Neuronal stem cell (in vitro differentiated cells): ENCODE results near the gene SULT1A1.
"Not testable (repeated sequence)": the region's sequence is repeated elsewhere in the genome, so short reads cannot be mapped to it uniquely, and the experiment has no call there.

ENCODE experiments used
- DNase-seq: peaks from one replicate; pipeline ENCODE4 v3.0.0-alpha.2; 2013; ENCODE audit warnings: low spot score
- H2AFZ ChIP-seq: one replicate; pipeline ENCODE4 v1.6.1; 2013; ENCODE audit warnings: mild to moderate bottlenecking, low read length, inconsistent platforms
- H2AK5ac ChIP-seq: 2 replicates; pipeline ENCODE4 v1.6.1; 2013; ENCODE audit warnings: low read depth, mild to moderate bottlenecking, inconsistent platforms, low read length, moderate library complexity, mixed read lengths
- H2BK120ac ChIP-seq: 2 replicates; pipeline ENCODE4 v1.6.1; 2013; ENCODE audit warnings: low read depth, mild to moderate bottlenecking, inconsistent platforms, low read length, moderate library complexity, mixed read lengths
- H2BK12ac ChIP-seq: one replicate; pipeline ENCODE4 v1.6.1; 2013; ENCODE audit warnings: low read length, inconsistent platforms
- H2BK15ac ChIP-seq: 2 replicates; pipeline ENCODE4 v1.6.1; 2013; ENCODE audit warnings: mild to moderate bottlenecking, low read length, inconsistent platforms, mixed read lengths
- H2BK5ac ChIP-seq: one replicate; pipeline ENCODE4 v1.6.1; 2013; ENCODE audit warnings: inconsistent platforms, mild to moderate bottlenecking, low read length, moderate library complexity
- H3K14ac ChIP-seq: one replicate; pipeline ENCODE4 v1.6.1; 2013; ENCODE audit warnings: low read length, inconsistent platforms
- H3K18ac ChIP-seq: 2 replicates; pipeline ENCODE4 v1.6.1; 2013; ENCODE audit warnings: low read length, inconsistent platforms
- H3K23ac ChIP-seq: 2 replicates; pipeline ENCODE4 v1.6.1; 2013; ENCODE audit warnings: low read depth, mild to moderate bottlenecking, mixed read lengths, low read length, inconsistent platforms; ENCODE audit not compliant: poor library complexity
- H3K27ac ChIP-seq: replicated peaks from 3 replicates; pipeline ENCODE4 v1.5.1; 2013; ENCODE audit warnings: low read length, inconsistent platforms
- H3K27me3 ChIP-seq, 3 experiments: 2 replicates each; pipeline ENCODE4 v1.6.1; 2013; ENCODE audit warnings: low read length in 3 of 3, mild to moderate bottlenecking in 2 of 3, inconsistent platforms in 1 of 3, low read depth in 1 of 3, mixed read lengths in 1 of 3, moderate library complexity in 1 of 3; ENCODE audit not compliant: control insufficient read depth in 3 of 3, insufficient read depth in 3 of 3
- H3K36me3 ChIP-seq, 2 donors: replicated peaks in 1 of 2; 2 replicates each; pipeline ENCODE4 v1.6.1; 2013; ENCODE audit warnings: low read length in 2 of 2; ENCODE audit not compliant: control insufficient read depth in 2 of 2, insufficient read depth in 2 of 2
- H3K4ac ChIP-seq: 2 replicates; pipeline ENCODE4 v1.6.1; 2013; ENCODE audit warnings: inconsistent platforms, mild to moderate bottlenecking, low read length, moderate library complexity
- H3K4me1 ChIP-seq, 2 donors: 1 replicate in 1 of 2; 2 replicates in 1 of 2; pipeline ENCODE4 v1.6.1; 2013; ENCODE audit warnings: low read length in 2 of 2, low read depth in 1 of 2; ENCODE audit not compliant: control insufficient read depth in 2 of 2, insufficient read depth in 1 of 2
- H3K4me2 ChIP-seq: one replicate; pipeline ENCODE4 v1.6.1; 2013; ENCODE audit warnings: mild to moderate bottlenecking, low read length, inconsistent platforms; ENCODE audit not compliant: insufficient read depth, poor library complexity, severe bottlenecking
- H3K4me3 ChIP-seq, 2 donors: 2 replicates each; pipeline ENCODE4 v1.5.1; 2013; ENCODE audit warnings: low read length in 2 of 2, mild to moderate bottlenecking in 2 of 2, inconsistent platforms in 1 of 2, moderate library complexity in 1 of 2
- H3K79me1 ChIP-seq: one replicate; pipeline ENCODE4 v1.6.1; 2013; ENCODE audit warnings: low read depth, mild to moderate bottlenecking, inconsistent platforms, low read length, moderate library complexity
- H3K9ac ChIP-seq: one replicate; pipeline ENCODE4 v1.6.1; 2013; ENCODE audit warnings: mild to moderate bottlenecking, low read depth, low read length, inconsistent platforms; ENCODE audit not compliant: poor library complexity
- H3K9me3 ChIP-seq, 2 donors: replicated peaks in 1 of 2; 2 replicates each; pipeline versions ENCODE3 to v1.6.1; 2013; ENCODE audit warnings: low read length in 2 of 2, mild to moderate bottlenecking in 2 of 2, inconsistent platforms in 1 of 2, low read depth in 1 of 2, mixed read lengths in 1 of 2, moderate library complexity in 1 of 2; ENCODE audit not compliant: control insufficient read depth in 2 of 2, insufficient read depth in 1 of 2
- H4K8ac ChIP-seq: one replicate; pipeline ENCODE4 v1.6.1; 2013; ENCODE audit warnings: low read depth, mild to moderate bottlenecking, inconsistent platforms, low read length, moderate library complexity
- H4K91ac ChIP-seq: one replicate; pipeline ENCODE4 v1.6.1; 2013; ENCODE audit warnings: low read length, low read depth, mild to moderate bottlenecking, inconsistent platforms; ENCODE audit not compliant: poor library complexity
- whole genome bisulfite sequencing, 2 donors: extraction: QIAGEN DNeasy Blood & Tissue Kit; methylation state at CpG; one replicate each; pipeline ENCODE4 v1.1.7; 2013; ENCODE audit warnings: missing lambda C conversion rate in 2 of 2, mixed read lengths in 1 of 2; ENCODE audit not compliant: insufficient read length in 2 of 2, insufficient replicate concordance in 1 of 2; ENCODE audit errors: extremely low coverage in 2 of 2; 5-methylcytosine and 5-hydroxymethylcytosine counted together

Gene SULT1A1

GRCh38 chr16:28566233-28566925, 43.5 kb downstream of the SULT1A1 start:
- not testable (repeated sequence) for H3K4me1 ChIP-seq, H3K14ac ChIP-seq, H3K36me3 ChIP-seq, H2BK120ac ChIP-seq, H4K91ac ChIP-seq, H4K8ac ChIP-seq, H3K79me1 ChIP-seq, H3K27me3 ChIP-seq, H3K4me3 ChIP-seq, DNase-seq, H2AK5ac ChIP-seq, H2BK12ac ChIP-seq, H3K9me3 ChIP-seq, H2BK15ac ChIP-seq, H3K4ac ChIP-seq, H3K18ac ChIP-seq, H3K27ac ChIP-seq, H3K9ac ChIP-seq, H2BK5ac ChIP-seq, H3K4me2 ChIP-seq, H3K23ac ChIP-seq, H2AFZ ChIP-seq
- no CpG with 5 or more reads among the region's 4 CpGs for WGBS, 2 donors

- no peak overlapping the region for H3K4ac ChIP-seq
- H3K14ac ChIP-seq, result no peak overlapping the region
- H3K79me1 ChIP-seq, result peaks cover 13% of the 10 kb centered on the region
- H3K4me2 ChIP-seq, result no peak overlapping the region
- H3K27me3 ChIP-seq, result no peaks in the 10 kb centered on the region
- no peak overlapping the region for H4K8ac ChIP-seq
- no CpG with 5 or more reads among the region's 6 CpGs for WGBS, 2 donors
- H2BK15ac ChIP-seq, result no peak overlapping the region
- H2BK5ac ChIP-seq, result no peak overlapping the region
- H3K9me3 ChIP-seq, result peaks cover 2 to 6% of the 10 kb centered on the region in 2 donors
- peaks cover 0 to 15% of the 10 kb centered on the region in 2 donors for H3K36me3 ChIP-seq
- DNase-seq, result no peak
- no peak overlapping the region for H3K18ac ChIP-seq
- no peak overlapping the region for H3K4me3 ChIP-seq
- no peak overlapping the region for H2BK120ac ChIP-seq
- H2AFZ ChIP-seq, result no peak overlapping the region
- no peak overlapping the region for H2BK12ac ChIP-seq
- no peak overlapping the region for H3K9ac ChIP-seq
- no peak overlapping the region for H2AK5ac ChIP-seq
- H3K27ac ChIP-seq, result no peak overlapping the region
- H4K91ac ChIP-seq, result no peak overlapping the region
- no peak overlapping the region for H3K23ac ChIP-seq
- H3K4me1 ChIP-seq, result no peaks in the 10 kb centered on the region
These were observed 46.6 kb downstream of the SULT1A1 start for GRCh38 chr16:28563218-28563617.

GRCh38 chr16:28562199-28562598, 47.6 kb downstream of the SULT1A1 start:
- Histone ChIP-seq H3K14ac (no peak overlapping the region), H2BK120ac (no peak overlapping the region), H3K36me3 (peaks cover 0 to 23% of the 10 kb centered on the region in 2 donors), H3K27ac (no peak overlapping the region), H3K27me3 (no peaks in the 10 kb centered on the region), H3K4me3 (no peak overlapping the region), H3K9ac (no peak overlapping the region), H3K23ac (no peak overlapping the region), H2BK12ac (no peak overlapping the region), H4K8ac (no peak overlapping the region), H2AFZ (no peak overlapping the region), H3K18ac (no peak overlapping the region), H2BK5ac (no peak overlapping the region), H3K4me2 (no peak overlapping the region), H2BK15ac (no peak overlapping the region), H2AK5ac (no peak overlapping the region), H3K79me1 (peaks cover 13% of the 10 kb centered on the region), H3K9me3 (peaks cover 0 to 2% of the 10 kb centered on the region in 2 donors), H3K4ac (no peak overlapping the region), H4K91ac (no peak overlapping the region), H3K4me1 (no peaks in the 10 kb centered on the region)
- no CpG with 5 or more reads among the region's 4 CpGs for WGBS, 2 donors
- DNase-seq, result no peak

GRCh38 chr16:28561557-28562187, 48.2 kb downstream of the SULT1A1 start:
- H3K23ac ChIP-seq, result no peak overlapping the region
- no peak overlapping the region for H2BK5ac ChIP-seq

More at GRCh38 chr16:28561557-28562187, 48.2 kb downstream of the SULT1A1 start:
- H3K9me3 ChIP-seq, result no peaks in the 10 kb centered on the region
- no peaks in the 10 kb centered on the region for H3K4me1 ChIP-seq
- H2BK15ac ChIP-seq, result no peak overlapping the region
- H3K4me2 ChIP-seq, result no peak overlapping the region
- no CpG with 5 or more reads among the region's 7 CpGs for WGBS, 2 donors
- H3K18ac ChIP-seq, result no peak overlapping the region
- H2BK120ac ChIP-seq, result no peak overlapping the region
- no peak overlapping the region for H3K27ac ChIP-seq
- H2AFZ ChIP-seq, result no peak overlapping the region
- H3K27me3 ChIP-seq, result no peaks in the 10 kb centered on the region
- no peak overlapping the region for H3K14ac ChIP-seq
- no peak overlapping the region for H3K4me3 ChIP-seq
- H3K36me3 ChIP-seq, result peaks cover 0 to 29% of the 10 kb centered on the region in 2 donors
- no peak overlapping the region for H4K8ac ChIP-seq
- no peak overlapping the region for H3K9ac ChIP-seq
- H3K79me1 ChIP-seq, result peaks cover 13% of the 10 kb centered on the region
- no peak overlapping the region for H2BK12ac ChIP-seq
- H4K91ac ChIP-seq, result no peak overlapping the region
- DNase-seq, result no peak
- H2AK5ac ChIP-seq, result no peak overlapping the region
- no peak overlapping the region for H3K4ac ChIP-seq
